ENCODE data around the gene VAPB. TPM values are rescaled to one million over a fixed set of nuclear protein-coding genes. Genes with fewer than 3 reads are reported as not detected.

Gene VAPB
- total and polyA plus RNA-seq, 10 of the 15 experiments (the other 5 are each of a cell fraction or from before 2014, with no cell fraction given): 3.2 to 28.6 (median 20.5) TPM

DNA sequence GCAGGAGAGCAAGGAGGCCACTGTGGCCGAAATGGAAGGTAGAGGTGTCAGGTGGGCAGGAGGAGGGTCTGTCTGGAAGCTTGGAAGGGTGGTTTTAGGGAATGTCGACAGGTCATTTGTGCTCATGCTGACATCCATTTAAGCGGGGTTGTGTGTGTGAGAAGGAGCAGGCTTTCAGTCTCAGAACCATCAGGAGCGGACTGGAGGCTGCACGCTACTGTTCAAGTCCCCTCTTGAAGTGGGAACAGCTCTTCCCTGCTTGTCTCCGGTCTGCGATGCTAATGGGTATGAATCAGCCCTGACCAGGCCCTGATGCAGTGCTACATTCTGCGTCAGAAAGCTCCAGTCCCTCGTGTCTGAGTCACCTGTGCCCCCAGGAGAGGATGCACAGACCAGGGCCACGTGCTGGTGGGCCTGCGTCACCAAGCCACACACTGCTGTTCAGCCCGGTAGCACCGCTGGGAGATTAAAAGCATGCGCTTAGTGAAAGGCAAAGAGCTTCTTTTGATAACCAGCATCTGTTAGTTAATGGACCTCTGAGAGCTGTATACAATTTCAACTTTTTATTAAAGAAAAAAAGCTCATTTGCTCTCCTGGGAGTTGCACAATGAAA lies 68.2 kb downstream of the VAPB start:
- ChIA-PET CTCF (interaction anchor here (1.3 to 3.2 kb wide), 2 partner anchors 10 to 220 kb away, joined by 3 to 24 read pairs; no protein-coding TSS in a partner anchor), POLR2A (interaction anchor here (1.4 kb wide), 1 partner anchor 11 kb away, joined by 3 read pairs; no protein-coding TSS in a partner anchor), RAD21 (ENCODE audit: unreplicated experiment) (no interaction called here), SMC1A (ENCODE audit: uncharacterized antibody, unreplicated experiment) (interaction anchor here (1.5 to 3.8 kb wide), 4 partner anchors 8 to 55 kb away, joined by 3 to 33 read pairs (median 6); no protein-coding TSS in a partner anchor)
- Histone ChIP-seq H2AFZ (ENCODE audit: control insufficient read depth, low read depth, low read length) (no peak overlapping the region), H3K9ac (ENCODE audit: control insufficient read depth, insufficient read depth, low read length) (no peak overlapping the region), H3K27ac (ENCODE audit: control insufficient read depth, insufficient read depth) (no peak overlapping the region), H3K36me3 (ENCODE audit: control insufficient read depth in 2 of 2, insufficient read depth in 2 of 2, low read length in 1 of 2) (no peaks in the 10 kb centered on the region), H3K4me1 (ENCODE audit: control insufficient read depth, insufficient read depth, low read length) (peaks cover 37% of the 10 kb centered on the region), H3K4me3 (no peak overlapping the region), H3K9me3 (replicated peaks; ENCODE audit: control insufficient read depth, insufficient read depth, low read length) (peaks cover 5% of the 10 kb centered on the region), H3K4me2 (ENCODE audit: control insufficient read depth, insufficient read depth) (no peak overlapping the region), H3K79me2 (ENCODE audit: control insufficient read depth, insufficient read depth, low read length) (no peaks in the 10 kb centered on the region), H4K20me1 (ENCODE audit: control insufficient read depth, insufficient read depth) (0 out of 2 replicates have a peak, but pooled peaks cover 2% of the 10 kb centered on the region), H3K27me3 (replicated peaks in 1 of 2; ENCODE audit: control insufficient read depth in 2 of 2, insufficient read depth in 2 of 2, low read length in 1 of 2) (no peaks in the 10 kb centered on the region)
- BruUV-seq (replicated peaks): no TSS peak
- no peak for ATAC-seq
- no peak for DNase-seq (ENCODE audit: low read depth, low spot score)
- in situ Hi-C loops (cut with MboI) (loop anchor here (10.0 to 25.0 kb wide), 4 partner anchors 180 to 982 kb away; partner anchors contain the start of gene CTSZ), intact Hi-C loops (cut with micrococcal nuclease; ENCODE audit: unreplicated experiment) (loop anchor here (5.0 kb wide), 2 partner anchors 55 to 150 kb away; partner anchors contain the start of gene RAB22A)
- 62% methylated on average over 14 of the region's 14 CpGs for WGBS (ENCODE audit: insufficient coverage, insufficient replicate concordance, low lambda C conversion rate, missing lambda C conversion rate)
- TF ChIP-seq, protein P1, sequence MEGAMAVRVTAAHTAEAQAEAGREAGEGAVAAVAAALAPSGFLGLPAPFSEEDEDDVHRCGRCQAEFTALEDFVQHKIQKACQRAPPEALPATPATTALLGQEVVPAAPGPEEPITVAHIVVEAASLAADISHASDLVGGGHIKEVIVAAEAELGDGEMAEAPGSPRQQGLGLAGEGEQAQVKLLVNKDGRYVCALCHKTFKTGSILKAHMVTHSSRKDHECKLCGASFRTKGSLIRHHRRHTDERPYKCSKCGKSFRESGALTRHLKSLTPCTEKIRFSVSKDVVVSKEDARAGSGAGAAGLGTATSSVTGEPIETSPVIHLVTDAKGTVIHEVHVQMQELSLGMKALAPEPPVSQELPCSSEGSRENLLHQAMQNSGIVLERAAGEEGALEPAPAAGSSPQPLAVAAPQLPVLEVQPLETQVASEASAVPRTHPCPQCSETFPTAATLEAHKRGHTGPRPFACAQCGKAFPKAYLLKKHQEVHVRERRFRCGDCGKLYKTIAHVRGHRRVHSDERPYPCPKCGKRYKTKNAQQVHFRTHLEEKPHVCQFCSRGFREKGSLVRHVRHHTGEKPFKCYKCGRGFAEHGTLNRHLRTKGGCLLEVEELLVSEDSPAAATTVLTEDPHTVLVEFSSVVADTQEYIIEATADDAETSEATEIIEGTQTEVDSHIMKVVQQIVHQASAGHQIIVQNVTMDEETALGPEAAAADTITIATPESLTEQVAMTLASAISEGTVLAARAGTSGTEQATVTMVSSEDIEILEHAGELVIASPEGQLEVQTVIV (IDR thresholded peaks at IDR 0.05; ENCODE audit: borderline replicate concordance, partially characterized antibody): no peak
- no peak for TF ChIP-seq GABPA (IDR thresholded peaks at IDR 0.05; ENCODE audit: low read depth)
- TF ChIP-seq PML (IDR thresholded peaks at IDR 0.05; ENCODE audit: low read length): no peak
- TF ChIP-seq TARDBP (IDR thresholded peaks at IDR 0.05; ENCODE audit: borderline replicate concordance): no peak
- TF ChIP-seq CEBPB (IDR thresholded peaks at IDR 0.05; ENCODE audit: borderline replicate concordance in 1 of 2, low read depth in 2 of 2, low read length in 2 of 2): no peak
- FAIRE-seq: no peak
